Limb (tissue), 2 donors: ENCODE data around the gene CELF4.
A peak's percentile ranks its signal among the peaks of the same experiment; 100 is the strongest.
"Not testable (repeated sequence)": the region's sequence is repeated elsewhere in the genome, so short reads cannot be mapped to it uniquely, and the experiment has no call there.

Experiments
- DNase-seq, 2 donors: peaks; one replicate each; pipeline ENCODE4 v3.0.0-alpha.2; 2016; ENCODE audit errors: extremely low spot score in 2 of 2

The CELF4 gene

GRCh38 chr18:37362158-37362890 lies 203.3 kb downstream of the CELF4 start:
- DNase-seq = no peak

- no peak for DNase-seq
These were observed 204.1 kb downstream of the CELF4 start for GRCh38 chr18:37361335-37362157.

- DNase-seq = not testable (repeated sequence)
These were observed 207.5 kb downstream of the CELF4 start for GRCh38 chr18:37358061-37358460.

- DNase-seq = no peak
These were observed 209.8 kb downstream of the CELF4 start for GRCh38 chr18:37355772-37356171.

GRCh38 chr18:37351110-37351509 lies 214.5 kb downstream of the CELF4 start:
- DNase-seq = no peak

- DNase-seq = no peak
These were observed 216.9 kb downstream of the CELF4 start for GRCh38 chr18:37348729-37349128.

GRCh38 chr18:37346048-37346447 lies 219.6 kb downstream of the CELF4 start:
- no peak for DNase-seq

- DNase-seq = no peak
These were observed 222.1 kb downstream of the CELF4 start for GRCh38 chr18:37343542-37343851.

- no peak for DNase-seq
These were observed 224.0 kb downstream of the CELF4 start for GRCh38 chr18:37341473-37342086.

GRCh38 chr18:37341016-37341415 lies 224.6 kb downstream of the CELF4 start:
- DNase-seq = no peak

- no peak for DNase-seq
These were observed 225.8 kb downstream of the CELF4 start for GRCh38 chr18:37339701-37340215.

- no peak for DNase-seq
These were observed 228.9 kb downstream of the CELF4 start for GRCh38 chr18:37336568-37337285.

- DNase-seq = peak in 1 of 2 donors; percentile 12
These were observed 230.2 kb downstream of the CELF4 start for GRCh38 chr18:37335409-37335736.

- no peak for DNase-seq
These were observed 230.8 kb downstream of the CELF4 start for GRCh38 chr18:37334631-37335408.

GRCh38 chr18:37332628-37333420 lies 232.8 kb downstream of the CELF4 start:
- DNase-seq = no peak

GRCh38 chr18:37332219-37332618 lies 233.4 kb downstream of the CELF4 start:
- no peak for DNase-seq

- no peak for DNase-seq
These were observed 235.4 kb downstream of the CELF4 start for GRCh38 chr18:37330173-37330572.

GRCh38 chr18:37328946-37329719 lies 236.5 kb downstream of the CELF4 start:
- DNase-seq = no peak

- no peak for DNase-seq
These were observed 238.5 kb downstream of the CELF4 start for GRCh38 chr18:37327063-37327577.
